Tibial nerve (tissue), 4 donors: ENCODE results near the gene CYP26B1. TPM values are rescaled to one million over a fixed set of nuclear protein-coding genes. Genes with fewer than 3 reads are reported as not detected.

Experiments
- DNase-seq, 2 donors: peaks; one replicate each; pipeline ENCODE4 v3.0.0-alpha.2; 2019; ENCODE audit warnings: low spot score in 2 of 2
- H3K27ac ChIP-seq, 4 donors: fragments of 200-600 bp; sonication (generic) in 3 of 4; one replicate each; pipeline ENCODE4 v1.5.1; 2017 to 2019; ENCODE audit warnings: mild to moderate bottlenecking in 1 of 4
- H3K27me3 ChIP-seq, 2 donors: fragments of 200-600 bp; sonication (generic) in 1 of 2; one replicate each; pipeline versions ENCODE4 v1.5.1 to v1.6.0; 2017 to 2019
- H3K36me3 ChIP-seq, 3 donors: fragments of 200-600 bp; sonication (generic); one replicate each; pipeline ENCODE4 v1.5.1; 2018 to 2019
- H3K4me1 ChIP-seq, 4 donors: fragments of 200-600 bp; sonication (generic) in 3 of 4; one replicate each; pipeline ENCODE4 v1.5.1; 2017 to 2019
- H3K4me3 ChIP-seq, 4 donors: fragments of 200-600 bp; sonication (generic) in 3 of 4; one replicate each; pipeline ENCODE4 v1.5.1; 2017 to 2019; ENCODE audit warnings: mild to moderate bottlenecking in 1 of 4, moderate library complexity in 1 of 4
- H3K9me3 ChIP-seq, 4 donors: fragments of 200-600 bp; sonication (generic) in 3 of 4; one replicate each; pipeline ENCODE4 v1.5.1; 2017 to 2019
- EP300 ChIP-seq, 2 donors: sonication (generic); formaldehyde crosslinking; IDR thresholded peaks; one replicate each; pipeline ENCODE4 v1.6.1; 2017; ENCODE audit warnings: antibody characterized with exemption in 2 of 2, mild to moderate bottlenecking in 1 of 2
- POLR2A ChIP-seq, 2 donors: fragments of 450-650 bp; IDR thresholded peaks; one replicate each; pipeline ENCODE4 v1.6.1; 2017; ENCODE audit warnings: antibody characterized with exemption in 2 of 2, mild to moderate bottlenecking in 2 of 2, moderate library complexity in 2 of 2
- WGBS, 2 donors: methylation state at CpG; one replicate each; pipeline ENCODE4 v1.1.5; 2018; 5-methylcytosine and 5-hydroxymethylcytosine counted together
- total RNA-seq, 4 donors: library from RNA; depleted of rRNA; stranded (reverse); fragments of >200 nt; gene quantifications; one replicate each; pipeline ENCODE4 v1.1.0, GENCODE V29; 2016
- TF ChIP-seq, protein P1 (sequence below), 5 experiments: fragments of 200-600 bp in 3 of 5; fragments of 450-650 bp in 2 of 5; sonication (generic) in 3 of 5; IDR thresholded peaks; one replicate each; pipeline ENCODE4 v1.5.1; 2016 to 2019; ENCODE audit warnings: antibody characterized with exemption in 5 of 5, mild to moderate bottlenecking in 3 of 5, moderate library complexity in 2 of 5

CYP26B1 gene
- total RNA-seq, 4 donors from 2014 or later = 14.4 to 37.7 (median 34.2) TPM

DNA sequence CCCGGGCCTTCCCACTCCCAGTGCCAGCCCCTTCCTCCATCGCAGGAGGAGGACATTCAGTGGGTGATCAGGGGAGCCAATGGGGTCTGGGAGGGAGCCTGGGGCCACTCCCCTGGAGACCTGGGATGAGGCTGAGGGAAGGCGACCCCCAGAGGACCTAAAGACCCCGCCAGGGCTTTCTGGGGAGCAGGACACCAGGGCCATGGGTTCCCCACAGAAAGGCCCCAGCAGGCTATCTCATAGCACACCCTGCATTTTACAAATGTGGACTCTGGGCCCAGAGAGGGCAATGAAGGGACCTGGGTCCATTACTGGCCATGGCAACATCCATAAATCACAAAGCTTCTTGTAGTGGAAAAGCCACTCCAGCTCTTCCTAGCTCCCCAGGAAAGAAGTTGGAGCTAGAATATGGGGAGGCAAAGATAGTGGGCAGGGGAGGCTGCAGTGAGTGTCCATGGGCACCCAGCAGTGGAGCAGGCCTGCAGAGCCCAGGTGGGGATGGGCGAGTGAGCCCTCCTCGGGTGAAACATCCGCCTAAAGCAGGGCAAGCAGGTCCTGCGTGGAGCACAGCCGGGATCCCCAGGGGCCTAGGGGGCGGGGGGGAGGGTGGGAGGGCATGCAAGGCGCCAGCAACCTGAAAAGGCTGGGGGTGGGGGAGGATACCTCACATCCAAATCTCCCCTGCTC is 13.8 kb downstream of the CYP26B1 start:
- Histone ChIP-seq H3K4me3 (no peak overlapping the region), H3K27me3 (no peaks in the 10 kb centered on the region), H3K36me3 (peaks cover 0 to 32% (median 0%) of the 10 kb centered on the region in 3 donors), H3K27ac (no peak overlapping the region), H3K9me3 (no peaks in the 10 kb centered on the region), H3K4me1 (peaks cover 0 to 36% (median 20%) of the 10 kb centered on the region in 4 donors)
- no peak for TF ChIP-seq POLR2A (IDR thresholded peaks at IDR 0.05)
- no peak for TF ChIP-seq EP300 (IDR thresholded peaks at IDR 0.05)
- TF ChIP-seq, protein P1, sequence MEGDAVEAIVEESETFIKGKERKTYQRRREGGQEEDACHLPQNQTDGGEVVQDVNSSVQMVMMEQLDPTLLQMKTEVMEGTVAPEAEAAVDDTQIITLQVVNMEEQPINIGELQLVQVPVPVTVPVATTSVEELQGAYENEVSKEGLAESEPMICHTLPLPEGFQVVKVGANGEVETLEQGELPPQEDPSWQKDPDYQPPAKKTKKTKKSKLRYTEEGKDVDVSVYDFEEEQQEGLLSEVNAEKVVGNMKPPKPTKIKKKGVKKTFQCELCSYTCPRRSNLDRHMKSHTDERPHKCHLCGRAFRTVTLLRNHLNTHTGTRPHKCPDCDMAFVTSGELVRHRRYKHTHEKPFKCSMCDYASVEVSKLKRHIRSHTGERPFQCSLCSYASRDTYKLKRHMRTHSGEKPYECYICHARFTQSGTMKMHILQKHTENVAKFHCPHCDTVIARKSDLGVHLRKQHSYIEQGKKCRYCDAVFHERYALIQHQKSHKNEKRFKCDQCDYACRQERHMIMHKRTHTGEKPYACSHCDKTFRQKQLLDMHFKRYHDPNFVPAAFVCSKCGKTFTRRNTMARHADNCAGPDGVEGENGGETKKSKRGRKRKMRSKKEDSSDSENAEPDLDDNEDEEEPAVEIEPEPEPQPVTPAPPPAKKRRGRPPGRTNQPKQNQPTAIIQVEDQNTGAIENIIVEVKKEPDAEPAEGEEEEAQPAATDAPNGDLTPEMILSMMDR (IDR thresholded peaks at IDR 0.05) = no peak
- WGBS, 2 donors = 90 to 91% methylated on average over 10 to 11 of the region's 11 CpGs
- DNase-seq = no peak

GRCh38 chr2:72132981-72133720 is 14.5 kb downstream of the CYP26B1 start:
- no peak overlapping the region for H3K4me3 ChIP-seq
- no peaks in the 10 kb centered on the region for H3K27me3 ChIP-seq
- H3K9me3 ChIP-seq = no peaks in the 10 kb centered on the region
- WGBS, 2 donors = 96% methylated on average over 28 to 29 of the region's 29 CpGs
- no peak overlapping the region for H3K27ac ChIP-seq
- peak in 1 of 2 donors; percentile 11 for DNase-seq
- TF ChIP-seq EP300 (IDR thresholded peaks at IDR 0.05) (no peak), POLR2A (IDR thresholded peaks at IDR 0.05) (no peak)
- TF ChIP-seq, protein P1 (IDR thresholded peaks at IDR 0.05) = no peak
- peaks cover 0 to 29% (median 14%) of the 10 kb centered on the region in 4 donors for H3K4me1 ChIP-seq
- H3K36me3 ChIP-seq = peaks cover 0 to 32% (median 0%) of the 10 kb centered on the region in 3 donors

GRCh38 chr2:72131916-72132841 is 15.5 kb downstream of the CYP26B1 start:
- no peak overlapping the region for H3K27ac ChIP-seq
- WGBS, 2 donors = 93 to 95% methylated on average over 31 to 34 of the region's 37 CpGs
- TF ChIP-seq POLR2A (IDR thresholded peaks at IDR 0.05) = no peak
- no peak for TF ChIP-seq EP300 (IDR thresholded peaks at IDR 0.05)
- TF ChIP-seq, protein P1 (IDR thresholded peaks at IDR 0.05) = no peak

DNA sequence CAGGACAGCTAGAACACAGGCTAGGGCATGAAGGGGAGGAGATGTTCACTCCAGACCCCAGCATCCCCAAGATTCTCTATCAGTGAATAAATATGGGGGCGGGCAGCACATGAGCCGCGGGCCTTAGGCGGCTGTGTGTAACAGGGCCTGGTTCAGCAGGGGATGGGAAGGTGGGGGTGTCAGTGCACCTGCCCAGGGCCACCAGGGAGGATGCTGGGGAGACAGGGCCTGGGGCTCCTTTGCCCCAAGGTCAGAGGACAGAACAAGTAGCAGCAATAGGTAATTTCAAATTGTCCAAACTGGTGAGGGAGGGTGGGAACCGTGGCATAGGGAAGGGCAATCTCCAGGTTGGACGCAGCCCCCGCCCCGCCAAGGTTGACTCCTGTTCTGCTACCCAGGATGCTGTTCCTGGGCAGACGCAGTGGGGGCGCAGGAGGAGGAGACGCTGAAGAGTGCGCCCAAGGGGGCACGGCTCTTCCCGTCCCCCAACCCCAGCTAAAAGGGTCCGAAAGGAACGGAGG is 16.2 kb downstream of the CYP26B1 start:
- Histone ChIP-seq H3K4me1 (peaks cover 0 to 12% (median 2%) of the 10 kb centered on the region in 4 donors), H3K36me3 (peaks cover 0 to 32% (median 0%) of the 10 kb centered on the region in 3 donors), H3K9me3 (no peaks in the 10 kb centered on the region), H3K27me3 (no peaks in the 10 kb centered on the region), H3K27ac (no peak overlapping the region), H3K4me3 (no peak overlapping the region)
- DNase-seq = no peak
- TF ChIP-seq POLR2A (IDR thresholded peaks at IDR 0.05) (no peak), EP300 (IDR thresholded peaks at IDR 0.05) (no peak)
- TF ChIP-seq, protein P1 (IDR thresholded peaks at IDR 0.05) = no peak
- 89 to 94% methylated on average over 14 to 16 of the region's 16 CpGs for WGBS, 2 donors

More at GRCh38 chr2:72131916-72132841, 15.5 kb downstream of the CYP26B1 start:
- Histone ChIP-seq H3K9me3 (no peaks in the 10 kb centered on the region), H3K4me1 (peaks cover 0 to 19% (median 6%) of the 10 kb centered on the region in 4 donors), H3K4me3 (no peak overlapping the region), H3K27me3 (no peaks in the 10 kb centered on the region), H3K36me3 (peaks cover 0 to 32% (median 0%) of the 10 kb centered on the region in 3 donors)
- peak in 1 of 2 donors; percentile 11 for DNase-seq
